Muscle of arm (tissue), 12 donors: ENCODE data around the gene RSPH6A. TPM values are rescaled to one million over a fixed set of nuclear protein-coding genes. Genes with fewer than 3 reads are reported as not detected.
"Not testable (repeated sequence)": the region's sequence is repeated elsewhere in the genome, so short reads cannot be mapped to it uniquely, and the experiment has no call there.

ENCODE experiments used
- DNase-seq: peaks from one replicate; pipeline ENCODE4 v3.0.0-alpha.2; 2013
- polyA plus RNA-seq, 12 donors: library from polyadenylated mRNA; unstranded; fragments of 120-200 nt; gene quantifications; one replicate each; pipeline ENCODE4 v1.2.1, GENCODE V29; 2013; ENCODE audit not compliant: insufficient read length in 12 of 12

Gene RSPH6A
- polyA plus RNA-seq, 12 donors, result not detected

GRCh38 chr19:45766869-45767346, 48.2 kb downstream of the RSPH6A start:
- DNase-seq, result no peak

- DNase-seq, result no peak
Observed at GRCh38 chr19:45766296-45766868, 48.7 kb downstream of the RSPH6A start.

- no peak for DNase-seq
Observed at GRCh38 chr19:45765702-45766295, 49.3 kb downstream of the RSPH6A start.

DNA sequence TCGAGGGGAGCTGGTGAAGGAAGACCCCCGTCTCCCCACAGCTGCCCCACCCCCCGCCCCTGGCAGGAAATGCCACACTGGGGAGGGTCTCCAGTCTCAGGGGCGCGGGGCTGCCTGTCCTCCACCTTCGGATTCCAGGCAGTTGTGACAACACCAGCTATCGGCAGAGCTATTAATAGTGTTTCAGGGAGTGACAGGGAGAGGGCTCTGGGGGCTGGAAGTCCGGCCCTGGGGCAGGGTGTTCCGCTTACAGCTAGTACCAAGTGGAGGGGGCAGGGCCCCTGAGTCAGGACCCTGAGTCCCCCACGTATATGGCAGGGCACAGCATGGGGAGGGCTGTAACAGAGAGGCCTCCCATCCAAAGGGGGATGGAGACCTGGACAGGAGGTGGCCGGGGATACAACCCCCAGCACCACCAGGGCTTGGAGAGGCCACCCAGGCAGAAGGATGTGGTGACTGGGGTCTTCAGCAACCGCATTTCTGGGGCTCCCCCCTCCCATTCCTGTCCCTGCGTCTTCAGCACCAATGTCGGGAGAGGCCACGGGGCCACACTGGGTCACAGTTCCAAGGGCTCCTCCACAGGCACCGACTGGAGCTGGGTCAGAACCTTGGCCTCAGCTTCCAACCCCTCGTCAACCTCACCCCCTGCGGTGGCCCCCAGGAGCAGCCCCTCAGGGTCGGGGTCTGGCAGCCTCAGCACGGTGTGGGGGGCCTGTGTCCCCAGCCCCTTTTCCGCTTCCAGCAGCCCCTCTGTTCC, 50.0 kb downstream of the RSPH6A start:
- DNase-seq, result no peak

- DNase-seq, result no peak
Observed at GRCh38 chr19:45764475-45764874, 50.6 kb downstream of the RSPH6A start.

- DNase-seq, result no peak
Observed at GRCh38 chr19:45763691-45764294, 51.3 kb downstream of the RSPH6A start.

DNA sequence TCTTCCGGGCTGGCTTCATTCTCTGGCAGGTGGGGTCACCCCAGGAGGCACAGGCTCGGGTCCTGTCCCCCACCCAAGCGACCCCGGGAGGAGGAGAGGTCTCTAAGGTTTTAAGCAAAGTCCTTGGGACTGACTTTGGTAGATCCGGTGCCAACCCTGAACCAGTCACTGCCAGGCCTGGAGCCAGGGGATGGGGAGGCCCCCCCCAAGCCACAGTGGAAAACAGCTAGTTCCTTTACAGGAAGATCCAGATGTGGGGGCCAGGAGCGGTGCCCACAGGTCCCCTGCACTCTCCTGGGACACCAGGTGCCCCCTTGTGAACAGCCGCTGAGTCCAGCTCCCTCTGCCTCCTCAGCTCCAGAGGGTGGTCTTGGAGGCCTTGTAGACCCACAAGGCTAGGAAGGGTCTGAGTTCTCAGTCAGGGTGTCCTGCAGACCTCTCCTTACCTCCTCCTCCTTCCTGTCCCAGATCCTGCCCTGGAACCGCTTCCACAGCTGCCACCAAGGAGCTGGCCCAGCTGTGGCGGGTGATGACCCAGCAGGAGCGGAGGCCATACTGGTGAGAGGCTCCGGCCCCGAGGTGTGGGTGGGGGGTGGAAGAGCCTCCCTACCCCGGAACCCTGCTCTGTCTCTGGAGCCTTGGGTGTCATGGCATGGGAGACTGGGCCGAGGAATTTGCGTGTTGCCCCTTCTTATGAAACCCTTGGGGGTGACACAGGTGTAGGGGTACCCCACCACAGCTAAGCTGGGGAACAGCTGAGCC, 52.1 kb downstream of the RSPH6A start:
- DNase-seq, result no peak

DNA sequence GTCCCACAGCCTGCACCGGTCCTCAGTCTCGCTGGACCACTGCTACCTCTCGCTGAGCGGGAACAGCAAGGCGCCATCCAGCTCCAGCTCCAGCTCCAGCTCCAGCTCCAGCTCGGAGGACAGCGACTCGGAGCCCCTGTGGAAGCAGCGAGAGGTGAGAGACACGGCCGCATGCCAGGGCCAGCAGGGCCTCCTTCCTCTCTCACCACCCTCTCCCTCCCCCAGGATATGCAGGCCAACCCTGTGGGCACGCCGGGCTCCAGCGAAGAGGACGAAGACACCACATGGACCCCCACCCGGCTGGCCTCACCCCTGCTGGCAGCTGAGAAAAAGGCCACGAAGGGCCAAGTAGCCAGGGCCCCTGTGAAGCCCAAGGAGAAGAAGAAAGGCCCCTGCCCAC, 53.4 kb downstream of the RSPH6A start:
- no peak for DNase-seq

GRCh38 chr19:45758921-45759320, 56.2 kb downstream of the RSPH6A start:
- no peak for DNase-seq

DNA sequence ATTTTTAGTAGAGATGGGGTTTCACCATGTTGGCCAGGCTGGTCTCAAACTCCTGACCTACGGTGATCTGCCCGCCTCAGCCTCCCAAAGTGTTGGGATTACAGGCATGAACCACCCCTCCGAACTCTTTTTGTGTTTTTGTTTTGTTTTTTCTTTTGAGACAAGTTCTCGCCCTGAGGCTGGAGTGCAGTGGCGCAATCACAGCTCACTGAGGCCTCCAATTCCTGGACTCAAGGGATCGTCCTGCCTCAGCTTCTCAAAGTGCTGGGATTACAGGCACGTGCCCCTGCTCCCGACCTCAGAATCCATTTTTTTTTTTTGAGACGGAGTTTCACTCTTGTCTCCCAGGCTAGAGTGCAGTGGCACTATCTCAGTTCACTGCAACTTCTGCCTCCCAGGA, 57.4 kb downstream of the RSPH6A start:
- DNase-seq, result no peak

DNA sequence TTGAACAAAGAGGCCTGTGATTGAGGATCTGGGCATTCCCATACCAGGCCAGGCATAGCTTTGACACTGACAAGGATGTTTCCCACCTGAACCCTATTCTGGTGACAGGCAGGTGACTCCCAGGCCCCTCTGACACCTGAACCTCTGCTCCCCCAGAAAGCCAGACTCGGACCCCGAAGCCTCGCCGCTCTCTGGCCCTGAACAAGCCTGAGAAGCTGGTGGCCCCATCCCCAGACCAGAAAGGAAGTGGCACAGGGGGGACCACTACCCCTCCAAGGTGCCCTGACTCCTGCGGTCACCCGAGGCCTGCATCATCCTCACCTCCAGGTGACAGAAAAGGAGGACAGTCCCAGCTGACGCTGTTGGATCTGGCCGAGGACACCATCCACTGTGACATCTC, 60.8 kb downstream of the RSPH6A start:
- no peak for DNase-seq

GRCh38 chr19:45753548-45753947, 61.6 kb downstream of the RSPH6A start:
- no peak for DNase-seq

DNA sequence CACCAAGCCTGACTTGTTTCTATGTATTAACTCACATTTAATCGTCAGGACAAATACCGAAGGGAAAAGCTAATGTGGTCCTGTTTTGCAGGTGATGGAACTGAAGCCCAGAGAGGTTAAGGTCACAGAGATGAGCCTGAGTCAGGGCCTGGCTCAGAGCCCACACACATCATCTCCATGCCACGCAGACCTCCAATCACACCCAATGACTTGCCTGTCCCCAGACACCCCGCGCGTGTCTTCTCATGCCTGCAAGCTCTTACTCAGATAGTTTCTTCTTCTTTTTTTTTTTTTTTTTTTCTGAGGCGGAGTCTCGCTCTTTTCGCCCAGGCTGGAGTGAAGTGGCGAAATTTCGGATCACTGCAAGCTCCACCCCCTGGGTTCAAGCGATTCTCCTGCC, 62.5 kb downstream of the RSPH6A start:
- no peak for DNase-seq

DNA sequence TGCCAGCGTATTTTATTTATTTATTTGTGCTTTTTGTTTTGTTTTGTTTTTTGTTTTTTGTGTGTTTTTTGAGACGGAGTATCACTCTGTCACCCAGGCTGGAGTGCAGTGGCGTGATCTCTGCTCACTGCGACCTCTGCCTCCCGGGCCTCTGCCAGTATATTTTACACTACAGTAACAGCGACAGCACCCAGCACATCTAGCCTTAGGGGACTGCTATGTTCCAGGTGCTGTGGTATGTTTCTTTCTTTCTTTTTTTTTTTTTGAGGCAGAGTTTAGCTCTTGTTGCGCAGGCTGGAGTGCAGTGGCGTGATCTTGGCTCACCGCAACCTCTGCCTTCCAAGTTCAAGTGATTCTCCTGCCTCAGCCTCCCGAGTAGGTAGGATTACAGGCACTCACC, 63.6 kb downstream of the RSPH6A start:
- not testable (repeated sequence) for DNase-seq

DNA sequence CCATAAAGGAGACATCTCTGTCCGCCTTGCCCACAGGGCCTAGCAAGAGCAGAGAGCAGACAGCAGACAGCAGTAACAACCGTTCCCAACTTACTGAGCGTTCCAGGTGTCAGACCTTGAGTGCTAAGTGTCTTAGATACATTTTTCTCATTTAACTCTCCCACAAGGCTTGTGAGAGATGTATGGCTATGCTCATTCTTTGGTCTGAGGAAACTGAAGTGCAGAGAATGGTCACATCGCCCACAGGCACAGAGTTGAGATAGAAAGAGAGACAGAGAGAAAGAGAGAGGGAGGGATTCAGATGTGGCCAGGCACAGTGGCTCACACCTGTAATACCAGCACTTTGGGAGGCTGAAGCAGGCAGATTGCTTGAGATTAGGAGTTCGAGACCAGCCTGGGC, 67.6 kb downstream of the RSPH6A start:
- DNase-seq, result no peak

DNA sequence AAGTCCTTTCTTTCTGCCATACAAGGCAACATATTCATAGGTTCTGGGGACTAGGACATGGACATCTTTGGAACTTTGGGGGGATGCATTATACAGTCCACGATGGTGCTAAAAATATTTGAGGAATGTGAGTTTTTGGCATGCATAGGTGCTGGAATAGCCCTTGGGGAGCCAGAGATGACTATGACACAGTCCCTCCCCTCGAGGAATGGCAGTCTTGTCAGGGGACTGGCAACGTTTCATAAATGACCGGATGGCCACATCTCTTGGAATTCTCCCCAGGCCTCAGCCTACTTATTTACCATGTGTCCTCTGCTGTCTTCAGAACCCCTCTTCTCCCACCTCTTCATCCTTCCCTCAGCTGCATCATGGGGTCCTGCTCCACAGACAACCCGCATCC, 68.2 kb downstream of the RSPH6A start:
- DNase-seq, result no peak

Other genes with a start within 250 kb of the RSPH6A start
- gene OPA3, start 230.5 kb downstream of the RSPH6A start, polyA plus RNA-seq, result 1 to 10 TPM in 11 of 12 donors, not detected in 1; 6.0 to 9.8 (median 7.1) TPM
- 1 to 10 TPM in 11 of 12 donors, not detected in 1; 2.3 to 8.4 (median 2.8) TPM for gene GPR4, start 213.1 kb downstream of the RSPH6A start, polyA plus RNA-seq
- gene EML2, start 175.9 kb downstream of the RSPH6A start, polyA plus RNA-seq, result 10 to 100 TPM in 5 of 12 donors, 1 to 10 TPM in 5, not detected in 2; 6.0 to 24.8 (median 9.9) TPM
- gene GIPR, start 147.1 kb downstream of the RSPH6A start, polyA plus RNA-seq, result 1 to 10 TPM in 2 of 12 donors, under 1 TPM in 6, not detected in 4; 0.17 to 1.4 (median 0.42) TPM
- gene SNRPD2, start 123.4 kb downstream of the RSPH6A start, polyA plus RNA-seq, result 100 to 1,000 TPM in 11 of 12 donors, not detected in 1; 157 to 300 (median 239) TPM
- 1 to 10 TPM in 10 of 12 donors, not detected in 2; 2.6 to 5.9 (median 4.0) TPM for gene QPCTL, start 122.6 kb downstream of the RSPH6A start, polyA plus RNA-seq
- 10 to 100 TPM in 8 of 12 donors, 1 to 10 TPM in 3, not detected in 1; 8.3 to 31.5 (median 13.2) TPM for gene FBXO46, start 84.4 kb downstream of the RSPH6A start, polyA plus RNA-seq
- not detected for gene MEIOSIN, start 81.9 kb downstream of the RSPH6A start, polyA plus RNA-seq
- gene SIX5, start 46.1 kb downstream of the RSPH6A start, polyA plus RNA-seq, result 10 to 100 TPM in 11 of 12 donors, not detected in 1; 10.5 to 46.5 (median 15.5) TPM
- 100 to 1,000 TPM in 11 of 12 donors, not detected in 1; 161 to 353 (median 263) TPM for gene DMPK, start 32.8 kb downstream of the RSPH6A start, polyA plus RNA-seq
- gene DMWD, start 22.5 kb downstream of the RSPH6A start, polyA plus RNA-seq, result 100 to 1,000 TPM in 1 of 12 donors, 10 to 100 TPM in 11; 28.6 to 389 (median 43.8) TPM
- gene SYMPK, start 47.8 kb upstream of the RSPH6A start, polyA plus RNA-seq, result 10 to 100 TPM in 11 of 12 donors, not detected in 1; 28.4 to 63.7 (median 36.7) TPM
- gene FOXA3, start 49.0 kb upstream of the RSPH6A start, polyA plus RNA-seq, result not detected
- 10 to 100 TPM in 10 of 12 donors, 1 to 10 TPM in 1, not detected in 1; 8.9 to 27.3 (median 12.8) TPM for gene IRF2BP1, start 70.8 kb upstream of the RSPH6A start, polyA plus RNA-seq
- 1 to 10 TPM in 11 of 12 donors, not detected in 1; 2.2 to 7.6 (median 3.7) TPM for gene MYPOP, start 87.3 kb upstream of the RSPH6A start, polyA plus RNA-seq
- gene NANOS2, start 99.5 kb upstream of the RSPH6A start, polyA plus RNA-seq, result not detected
- gene NOVA2, start 158.6 kb upstream of the RSPH6A start, polyA plus RNA-seq, result 1 to 10 TPM in 11 of 12 donors, not detected in 1; 2.8 to 4.8 (median 3.7) TPM
- 10 to 100 TPM in 1 of 12 donors, 1 to 10 TPM in 10, not detected in 1; 4.5 to 12.3 (median 5.6) TPM for gene CCDC61, start 180.2 kb upstream of the RSPH6A start, polyA plus RNA-seq
- 1 to 10 TPM in 1 of 12 donors, under 1 TPM in 6, not detected in 5; 0.28 to 4.1 (median 0.62) TPM for gene PGLYRP1, start 207.7 kb upstream of the RSPH6A start, polyA plus RNA-seq
- gene IGFL4, start 225.7 kb upstream of the RSPH6A start, polyA plus RNA-seq, result 1 to 10 TPM in 10 of 12 donors, not detected in 2; 1.4 to 8.9 (median 5.1) TPM